ENCODE data around the gene TMEM213.
A peak's percentile ranks its signal among the peaks of the same experiment; 100 is the strongest.

TMEM213 gene

GRCh38 chr7:138843632-138844580 is 46.1 kb downstream of the TMEM213 start:
- no peak for DNase-seq (ENCODE audit: low read depth)

GRCh38 chr7:138845711-138846110 is 47.9 kb downstream of the TMEM213 start:
- DNase-seq (ENCODE audit: low read depth) = no peak

GRCh38 chr7:138848056-138848980 is 50.5 kb downstream of the TMEM213 start:
- DNase-seq (ENCODE audit: low read depth) = no peak

GRCh38 chr7:138849701-138850100 is 51.9 kb downstream of the TMEM213 start:
- DNase-seq (ENCODE audit: low read depth) = no peak

GRCh38 chr7:138852469-138852868 is 54.7 kb downstream of the TMEM213 start:
- no peak for DNase-seq (ENCODE audit: low read depth)

GRCh38 chr7:138853448-138853847 is 55.7 kb downstream of the TMEM213 start:
- no peak for DNase-seq (ENCODE audit: low read depth)

GRCh38 chr7:138854115-138854645 is 56.4 kb downstream of the TMEM213 start:
- no peak for DNase-seq (ENCODE audit: low read depth)

- DNase-seq (ENCODE audit: low read depth) = no peak
These were observed 59.9 kb downstream of the TMEM213 start for GRCh38 chr7:138857728-138858127.

GRCh38 chr7:138861051-138861450 is 63.3 kb downstream of the TMEM213 start:
- no peak for DNase-seq (ENCODE audit: low read depth)

GRCh38 chr7:138863931-138864330 is 66.1 kb downstream of the TMEM213 start:
- no peak for DNase-seq (ENCODE audit: low read depth)

GRCh38 chr7:138864667-138865066 is 66.9 kb downstream of the TMEM213 start:
- no peak for DNase-seq (ENCODE audit: low read depth)

GRCh38 chr7:138865843-138866242 is 68.0 kb downstream of the TMEM213 start:
- peak; percentile 10 for DNase-seq (ENCODE audit: low read depth)

GRCh38 chr7:138866353-138866752 is 68.6 kb downstream of the TMEM213 start:
- DNase-seq (ENCODE audit: low read depth) = no peak

GRCh38 chr7:138867744-138868143 is 70.0 kb downstream of the TMEM213 start:
- DNase-seq (ENCODE audit: low read depth) = no peak

GRCh38 chr7:138868711-138869110 is 70.9 kb downstream of the TMEM213 start:
- DNase-seq (ENCODE audit: low read depth) = no peak

- no peak for DNase-seq (ENCODE audit: low read depth)
These were observed 71.6 kb downstream of the TMEM213 start for GRCh38 chr7:138869353-138869752.

- DNase-seq (ENCODE audit: low read depth) = no peak
These were observed 73.4 kb downstream of the TMEM213 start for GRCh38 chr7:138871065-138871813.

GRCh38 chr7:138871814-138872090 is 74.0 kb downstream of the TMEM213 start:
- DNase-seq (ENCODE audit: low read depth) = no peak

- DNase-seq (ENCODE audit: low read depth) = no peak
These were observed 74.8 kb downstream of the TMEM213 start for GRCh38 chr7:138872576-138872975.

- no peak for DNase-seq (ENCODE audit: low read depth)
These were observed 75.6 kb downstream of the TMEM213 start for GRCh38 chr7:138873220-138873892.

GRCh38 chr7:138875794-138876193 is 78.0 kb downstream of the TMEM213 start:
- peak; percentile 30 for DNase-seq (ENCODE audit: low read depth)
